Measurements from ENCODE around the gene CDH13.

The CDH13 gene

GRCh38 chr16:83802554-83803205 is 1175.9 kb downstream of the CDH13 start:
- DNase-seq (ENCODE audit: low read depth in 2 of 2): no peak

DNA sequence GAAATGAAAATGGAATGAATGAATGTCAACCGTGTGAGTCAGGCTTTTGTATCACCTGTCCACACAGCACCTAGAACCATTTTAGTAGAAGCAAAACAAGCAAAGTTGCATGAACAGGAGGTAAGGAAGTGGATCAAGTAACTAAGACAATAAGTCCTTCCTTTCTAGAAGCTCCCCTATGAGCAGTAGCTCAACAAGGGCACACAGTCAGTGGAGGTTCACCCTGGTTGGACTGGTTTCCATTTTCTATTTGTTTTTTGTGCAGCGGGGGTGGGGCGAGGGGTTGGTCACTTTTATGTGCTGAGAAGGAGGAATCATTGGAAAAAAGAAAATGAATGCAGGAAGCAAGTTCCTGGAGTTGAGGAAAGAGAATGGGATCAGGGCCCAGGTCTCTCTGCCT is 1177.0 kb downstream of the CDH13 start:
- DNase-seq (ENCODE audit: low read depth in 2 of 2): no peak

GRCh38 chr16:83804366-83804765 is 1177.6 kb downstream of the CDH13 start:
- DNase-seq (ENCODE audit: low read depth in 2 of 2): no peak

- DNase-seq (ENCODE audit: low read depth in 2 of 2): no peak
Measured at GRCh38 chr16:83806036-83806435, 1179.3 kb downstream of the CDH13 start.

GRCh38 chr16:83806731-83807130 is 1180.0 kb downstream of the CDH13 start:
- no peak for DNase-seq (ENCODE audit: low read depth in 2 of 2)

GRCh38 chr16:83807327-83807709 is 1180.5 kb downstream of the CDH13 start:
- no peak for DNase-seq (ENCODE audit: low read depth in 2 of 2)

DNA sequence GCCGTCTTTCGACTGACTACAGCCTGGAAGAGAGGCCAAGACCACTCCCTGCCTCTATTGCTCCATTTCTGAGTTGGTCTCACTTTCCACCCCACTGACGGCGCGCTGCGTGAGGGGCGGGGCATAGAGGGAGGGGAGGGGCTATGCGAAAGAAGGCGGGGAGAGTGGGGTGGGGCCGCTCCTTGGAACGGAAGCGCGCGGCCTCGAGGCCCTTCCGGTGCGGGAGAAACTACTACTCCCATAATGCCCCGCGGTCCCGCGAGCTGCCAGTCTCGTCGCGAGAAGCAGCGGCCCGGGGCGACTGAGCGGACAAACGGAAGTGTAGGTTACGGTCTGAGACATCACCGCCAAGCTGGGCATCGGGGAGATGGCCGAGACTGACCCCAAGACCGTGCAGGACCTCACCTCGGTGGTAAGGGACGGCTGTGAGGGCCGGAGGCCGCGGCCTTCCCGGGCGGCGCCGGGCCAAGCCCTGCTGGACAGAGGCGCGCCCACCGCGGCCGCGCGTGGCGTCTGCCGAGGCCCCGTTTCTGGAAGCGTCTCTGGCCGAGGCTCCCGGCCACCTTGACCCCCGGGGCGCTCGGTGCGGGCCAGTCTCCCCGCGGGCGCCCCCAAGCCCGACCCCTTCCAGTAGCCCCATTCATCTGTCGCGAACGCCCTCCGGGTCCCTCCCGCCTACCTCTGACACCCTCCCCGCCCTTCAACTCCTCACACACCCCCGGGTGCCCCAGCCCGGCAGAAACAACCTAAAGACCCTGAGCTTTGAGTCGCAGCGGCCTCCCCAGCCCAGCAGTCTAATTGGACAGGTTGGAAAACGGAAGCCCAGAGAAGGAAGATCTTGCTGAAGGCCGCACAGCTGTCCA is 1181.2 kb downstream of the CDH13 start, which contains the start of gene HSBP1:
TSS of gene HSBP1 (plus strand) at position 269 of the 863 bp plus-strand sequence. CDS start at position 368, 99 bp downstream.
- peak; percentile 88 to 93 for DNase-seq (ENCODE audit: low read depth in 2 of 2)

DNA sequence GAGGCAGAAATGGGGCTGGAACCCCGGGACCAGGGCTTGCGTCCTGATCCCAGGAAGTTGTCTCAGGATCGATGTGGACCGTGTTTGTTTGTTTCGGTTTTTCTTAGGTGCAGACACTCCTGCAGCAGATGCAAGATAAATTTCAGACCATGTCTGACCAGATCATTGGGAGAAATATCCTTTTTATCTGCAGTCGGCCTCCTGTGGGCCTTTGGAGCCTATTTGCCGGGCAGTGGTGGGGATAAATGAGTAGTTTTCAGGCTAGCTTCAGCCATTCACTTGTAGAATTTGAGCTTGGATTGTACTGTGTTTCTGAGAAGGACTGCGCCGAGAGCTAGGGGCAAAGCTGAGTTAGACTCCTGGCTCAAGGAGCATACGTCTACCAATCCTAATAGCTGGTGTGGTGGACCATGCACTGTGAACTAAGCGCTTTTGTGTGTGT is 1181.8 kb downstream of the CDH13 start:
- no peak for DNase-seq (ENCODE audit: low read depth in 2 of 2)

DNA sequence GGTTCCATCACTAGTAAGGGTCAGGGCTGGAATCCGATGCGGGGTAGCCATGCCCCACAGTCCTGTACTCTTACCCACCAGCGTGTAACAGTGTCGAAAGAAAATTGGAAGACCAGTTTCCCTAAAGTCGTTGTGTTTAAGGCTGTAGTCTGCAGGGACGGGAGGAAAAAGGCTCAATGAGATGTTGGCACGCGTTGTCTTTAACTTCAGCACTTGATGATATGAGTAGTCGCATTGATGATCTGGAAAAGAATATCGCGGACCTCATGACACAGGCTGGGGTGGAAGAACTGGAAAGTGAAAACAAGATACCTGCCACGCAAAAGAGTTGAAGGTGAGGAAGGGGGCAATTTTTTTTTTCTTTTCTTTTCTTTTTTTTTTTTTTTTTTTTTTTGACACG is 1182.3 kb downstream of the CDH13 start:
- no peak for DNase-seq (ENCODE audit: low read depth in 2 of 2)

- no peak for DNase-seq (ENCODE audit: low read depth in 2 of 2)
Measured at GRCh38 chr16:83810901-83811300, 1184.1 kb downstream of the CDH13 start.

DNA sequence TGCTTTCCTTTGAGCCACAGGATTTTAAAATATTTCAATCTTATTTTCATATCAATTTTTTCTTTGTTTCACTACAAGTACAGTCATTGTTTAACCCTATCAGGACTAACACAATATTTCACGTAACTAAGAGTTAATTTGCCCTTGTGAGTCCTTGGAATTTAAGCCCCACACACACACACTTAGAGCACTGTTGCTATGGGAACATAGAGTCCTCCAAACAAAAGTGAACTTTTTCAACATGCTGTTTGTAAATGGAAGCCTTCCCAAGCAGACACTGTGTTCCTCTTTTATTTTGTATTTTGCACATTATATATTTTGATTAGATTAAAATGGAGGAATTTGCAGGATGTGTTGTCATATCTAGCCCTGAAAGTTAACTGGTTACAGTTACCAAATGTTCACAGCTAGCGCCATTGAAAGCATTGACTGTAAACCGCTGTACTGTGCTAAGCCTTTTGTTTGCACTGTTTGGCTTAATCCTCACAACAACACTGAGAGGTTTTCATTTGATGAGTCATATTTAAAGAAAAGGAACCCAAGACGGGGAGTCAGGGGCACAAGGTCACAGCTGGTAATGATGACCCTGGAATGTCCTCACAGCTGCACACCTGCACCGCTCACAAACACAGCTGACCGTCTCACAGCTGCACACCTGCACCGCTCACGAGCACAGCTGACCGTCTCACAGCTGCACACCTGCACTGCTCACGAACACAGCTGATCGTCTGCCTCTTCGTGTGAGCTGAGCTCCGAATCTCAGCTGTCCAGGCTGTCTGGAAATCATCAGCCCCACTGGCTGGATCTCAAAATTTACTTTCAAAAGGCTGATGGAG is 1187.3 kb downstream of the CDH13 start:
- DNase-seq (ENCODE audit: low read depth in 2 of 2): no peak

DNA sequence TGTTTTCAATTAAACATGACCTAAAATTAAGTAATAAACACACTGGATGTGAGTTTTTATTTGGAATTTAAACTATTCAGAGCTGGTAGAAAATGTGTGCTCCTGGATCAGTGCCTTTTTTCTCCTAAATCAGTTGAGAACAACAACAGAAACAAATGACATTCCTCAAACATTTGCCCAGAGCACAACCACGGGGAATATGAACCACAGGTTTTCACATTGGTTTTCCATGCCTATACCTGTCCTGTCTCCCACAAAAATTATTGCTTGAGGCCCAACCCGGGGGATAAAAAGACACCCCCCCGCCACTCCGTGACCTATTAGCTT is 1187.9 kb downstream of the CDH13 start:
- DNase-seq (ENCODE audit: low read depth in 2 of 2): no peak

- DNase-seq (ENCODE audit: low read depth in 2 of 2): no peak
Measured at GRCh38 chr16:83817022-83817421, 1190.3 kb downstream of the CDH13 start.

DNA sequence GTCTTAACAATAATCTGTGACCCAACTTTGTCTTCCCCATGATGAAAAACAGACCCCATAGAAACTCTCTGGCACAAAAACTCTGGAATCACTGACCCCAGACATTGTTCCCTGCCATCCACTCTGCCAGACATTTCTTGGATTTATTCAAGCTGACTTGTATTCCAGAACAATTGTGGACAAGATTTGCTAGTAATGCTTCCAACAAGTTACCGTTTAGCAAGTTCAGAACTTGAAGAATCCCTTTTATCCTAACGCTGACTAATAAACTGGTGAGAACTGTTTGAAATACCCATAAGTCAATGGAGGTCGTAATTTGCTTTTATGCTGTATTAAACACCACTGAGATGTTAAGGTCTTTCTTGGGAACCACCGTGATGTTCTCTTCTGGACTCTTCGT is 1191.5 kb downstream of the CDH13 start:
- DNase-seq (ENCODE audit: low read depth in 2 of 2): no peak

DNA sequence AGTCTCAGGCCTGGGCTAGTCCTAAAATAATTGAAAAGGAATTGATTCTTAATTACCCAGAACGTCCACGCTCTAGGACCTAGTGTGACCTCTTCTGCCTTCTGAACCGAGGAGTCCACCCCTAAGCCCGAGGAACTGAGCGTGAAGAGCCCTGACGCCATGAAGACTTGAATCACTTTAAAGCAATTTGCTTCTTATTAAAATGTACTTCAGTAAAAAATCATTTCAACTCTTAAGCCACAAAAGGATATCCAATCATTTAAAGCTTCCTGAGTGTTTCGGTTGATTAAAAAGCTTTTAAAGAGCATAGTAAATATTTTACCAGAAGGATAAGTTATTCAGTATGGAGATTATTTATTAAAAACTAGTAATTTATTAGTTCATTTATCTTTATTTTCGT is 1192.6 kb downstream of the CDH13 start:
- no peak for DNase-seq (ENCODE audit: low read depth in 2 of 2)

- DNase-seq (ENCODE audit: low read depth in 2 of 2): peak; percentile 72 to 78
Measured at GRCh38 chr16:83826146-83826913, 1199.6 kb downstream of the CDH13 start.

GRCh38 chr16:83830091-83830768 is 1203.5 kb downstream of the CDH13 start:
- DNase-seq (ENCODE audit: low read depth in 2 of 2): no peak

GRCh38 chr16:83830769-83831455 is 1204.1 kb downstream of the CDH13 start:
- DNase-seq (ENCODE audit: low read depth in 2 of 2): no peak

DNA sequence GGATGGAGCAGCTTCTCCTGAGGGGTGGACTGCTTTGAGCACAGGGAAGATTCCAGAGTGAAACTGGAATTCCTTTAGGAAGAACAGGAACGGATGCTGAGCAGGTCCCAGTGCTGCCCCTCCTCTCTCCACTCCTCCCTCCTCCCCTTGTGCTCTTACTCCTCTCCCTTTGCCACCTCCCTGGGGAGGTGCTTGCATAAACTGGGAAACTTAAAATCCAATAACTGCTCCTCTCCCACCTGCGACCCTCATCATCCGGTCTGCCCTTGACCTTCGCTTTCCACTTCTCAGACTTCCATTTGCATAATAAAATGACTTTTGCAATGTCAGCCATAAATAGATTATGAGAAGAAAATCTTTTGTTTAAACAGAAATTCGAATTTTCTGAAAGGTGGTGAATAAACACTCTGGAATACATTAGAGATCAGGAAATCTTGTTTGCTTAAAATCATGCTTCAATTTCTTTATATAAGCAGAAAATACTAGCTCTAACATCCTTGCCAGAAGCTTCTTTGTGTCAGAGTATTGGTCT is 1204.8 kb downstream of the CDH13 start:
- no peak for DNase-seq (ENCODE audit: low read depth in 2 of 2)

- no peak for DNase-seq (ENCODE audit: low read depth in 2 of 2)
Measured at GRCh38 chr16:83833921-83834320, 1207.2 kb downstream of the CDH13 start.
